ES-I3 (cell line): ENCODE measurements around the gene GPR148.

ENCODE experiments used
- H3K36me3 ChIP-seq: 2 replicates; pipeline ENCODE4 v1.6.1; 2013; ENCODE audit warnings: mild to moderate bottlenecking, low read length, control low read depth, moderate library complexity; ENCODE audit not compliant: insufficient read depth
- H3K4me1 ChIP-seq: 2 replicates; pipeline ENCODE4 v1.6.1; 2013; ENCODE audit warnings: mild to moderate bottlenecking, control low read depth, low read length; ENCODE audit not compliant: insufficient read depth
- H3K9ac ChIP-seq: 2 replicates; pipeline ENCODE4 v1.6.1; 2013; ENCODE audit warnings: low read depth, mild to moderate bottlenecking, low read length, moderate library complexity
- H3K9me3 ChIP-seq: 2 replicates; pipeline ENCODE4 v1.6.1; 2013; ENCODE audit warnings: mild to moderate bottlenecking, low read length, moderate library complexity; ENCODE audit not compliant: control insufficient read depth, insufficient read depth

The GPR148 gene

DNA sequence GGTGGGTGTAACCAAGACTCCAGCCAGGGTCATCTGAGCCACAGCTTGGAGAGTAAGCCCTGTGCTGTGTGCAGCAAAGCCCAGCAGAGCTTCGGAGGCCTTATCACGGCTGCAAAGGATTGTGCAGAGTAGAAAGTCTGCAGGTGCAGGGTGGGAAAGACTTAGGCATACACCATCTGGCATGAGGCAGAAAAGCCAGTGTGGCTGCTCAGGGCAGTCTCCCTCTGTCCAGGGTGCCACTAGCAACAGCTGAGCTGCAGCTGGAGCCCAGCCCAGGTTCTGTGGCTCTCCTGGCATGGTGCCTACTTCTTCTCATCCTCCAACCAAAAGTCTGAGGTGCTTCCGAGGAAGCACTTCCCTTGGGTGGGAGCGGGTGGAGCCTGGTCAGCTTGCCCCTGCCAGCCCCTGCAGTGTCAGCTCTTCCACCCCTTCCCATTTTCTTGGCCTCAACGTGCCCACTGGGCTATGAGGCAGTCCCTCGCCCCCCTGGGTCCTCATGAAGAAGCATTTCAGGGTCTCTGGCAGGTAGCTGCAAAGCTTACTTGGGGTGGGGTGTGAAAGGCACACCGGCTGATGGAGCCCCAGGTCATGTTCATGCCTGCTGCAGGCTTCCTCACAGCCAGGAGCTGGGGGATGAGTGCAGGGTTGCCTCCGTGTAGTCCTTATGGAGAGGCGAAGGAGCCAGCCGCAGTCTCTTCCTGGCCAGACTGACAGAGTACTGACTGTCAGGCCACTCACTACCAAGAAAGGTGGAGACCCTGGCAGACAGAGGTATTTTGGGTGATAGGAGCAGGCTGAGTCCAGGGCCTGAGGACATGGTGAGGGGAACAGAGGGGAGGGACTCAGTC is 31.3 kb downstream of the GPR148 start:
- no peak overlapping the region for H3K9ac ChIP-seq
- H3K36me3 ChIP-seq: no peaks in the 10 kb centered on the region
- H3K9me3 ChIP-seq: no peaks in the 10 kb centered on the region
- no peaks in the 10 kb centered on the region for H3K4me1 ChIP-seq

GRCh38 chr2:130760754-130761751 is 32.2 kb downstream of the GPR148 start:
- no peaks in the 10 kb centered on the region for H3K9me3 ChIP-seq
- no peaks in the 10 kb centered on the region for H3K36me3 ChIP-seq
- no peak overlapping the region for H3K9ac ChIP-seq
- H3K4me1 ChIP-seq: no peaks in the 10 kb centered on the region

DNA sequence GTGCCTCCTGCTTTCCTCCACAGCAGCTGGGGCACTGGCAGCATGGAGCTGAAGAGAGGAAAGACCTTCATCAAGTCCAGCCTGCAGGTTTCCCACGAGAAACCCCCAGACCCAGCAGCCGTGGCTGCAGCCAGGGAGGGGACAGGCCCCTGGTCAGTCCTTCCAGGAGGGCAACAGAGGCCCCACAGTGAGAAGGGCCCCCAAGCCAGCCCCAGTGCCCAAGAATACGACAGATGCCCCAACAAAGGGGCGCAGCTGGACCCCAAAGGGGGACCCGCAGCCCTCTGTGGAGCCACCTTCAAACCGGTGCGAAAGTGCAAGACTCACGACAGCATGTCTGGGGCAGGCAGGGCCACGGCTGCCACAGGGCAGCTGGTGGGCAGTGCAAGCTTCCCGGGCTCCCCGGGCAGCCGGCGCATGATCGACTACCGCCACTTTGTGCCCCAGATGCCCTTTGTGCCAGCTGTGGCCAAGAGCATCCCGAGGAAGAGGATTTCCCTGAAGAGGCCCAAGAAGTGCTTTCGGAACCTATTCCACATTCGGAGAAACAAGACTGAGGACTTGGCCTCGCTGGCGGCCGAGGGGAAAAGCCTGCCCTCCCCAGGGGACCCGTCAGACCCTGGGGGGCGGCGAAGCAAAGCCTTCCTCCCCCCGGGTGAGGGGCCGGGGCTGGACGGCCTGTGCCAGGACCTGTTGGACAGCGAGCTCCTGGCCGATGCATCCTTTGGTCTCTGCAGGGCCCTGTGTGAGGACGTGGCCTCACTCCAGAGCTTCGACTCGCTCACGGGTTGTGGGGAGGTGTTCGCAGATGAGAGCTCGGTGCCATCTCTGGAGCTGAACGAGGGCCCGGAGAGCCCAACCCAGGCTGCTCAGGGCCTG is 33.4 kb downstream of the GPR148 start:
- H3K4me1 ChIP-seq: no peaks in the 10 kb centered on the region
- H3K9ac ChIP-seq: no peak overlapping the region
- H3K9me3 ChIP-seq: no peaks in the 10 kb centered on the region
- no peaks in the 10 kb centered on the region for H3K36me3 ChIP-seq

DNA sequence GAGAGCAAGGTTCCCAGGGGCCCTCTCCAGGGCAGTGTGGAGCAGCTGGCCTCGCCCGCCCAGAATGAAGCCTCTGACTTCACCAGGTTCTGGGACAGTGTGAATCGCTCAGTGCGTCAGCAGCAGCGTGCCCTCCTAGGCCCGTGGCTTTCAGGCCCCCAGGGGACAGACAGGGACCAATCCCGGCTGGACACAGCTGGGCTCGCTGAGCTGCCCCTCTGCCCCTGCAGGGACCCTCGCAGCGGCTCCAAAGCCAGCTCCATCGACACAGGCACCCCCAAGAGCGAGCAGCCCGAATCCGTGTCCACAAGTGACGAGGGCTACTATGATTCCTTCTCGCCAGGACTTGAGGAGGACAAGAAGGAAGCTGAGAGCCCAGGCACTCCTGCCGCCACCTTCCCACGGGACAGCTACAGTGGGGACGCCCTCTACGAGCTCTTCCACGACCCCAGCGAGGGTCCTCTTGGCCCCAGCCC is 34.1 kb downstream of the GPR148 start:
- no peaks in the 10 kb centered on the region for H3K4me1 ChIP-seq
- H3K9ac ChIP-seq: no peak overlapping the region
- H3K9me3 ChIP-seq: no peaks in the 10 kb centered on the region
- H3K36me3 ChIP-seq: no peaks in the 10 kb centered on the region

GRCh38 chr2:130763405-130763804 is 34.5 kb downstream of the GPR148 start:
- H3K9ac ChIP-seq: no peak overlapping the region
- no peaks in the 10 kb centered on the region for H3K4me1 ChIP-seq
- H3K36me3 ChIP-seq: no peaks in the 10 kb centered on the region
- H3K9me3 ChIP-seq: no peaks in the 10 kb centered on the region

DNA sequence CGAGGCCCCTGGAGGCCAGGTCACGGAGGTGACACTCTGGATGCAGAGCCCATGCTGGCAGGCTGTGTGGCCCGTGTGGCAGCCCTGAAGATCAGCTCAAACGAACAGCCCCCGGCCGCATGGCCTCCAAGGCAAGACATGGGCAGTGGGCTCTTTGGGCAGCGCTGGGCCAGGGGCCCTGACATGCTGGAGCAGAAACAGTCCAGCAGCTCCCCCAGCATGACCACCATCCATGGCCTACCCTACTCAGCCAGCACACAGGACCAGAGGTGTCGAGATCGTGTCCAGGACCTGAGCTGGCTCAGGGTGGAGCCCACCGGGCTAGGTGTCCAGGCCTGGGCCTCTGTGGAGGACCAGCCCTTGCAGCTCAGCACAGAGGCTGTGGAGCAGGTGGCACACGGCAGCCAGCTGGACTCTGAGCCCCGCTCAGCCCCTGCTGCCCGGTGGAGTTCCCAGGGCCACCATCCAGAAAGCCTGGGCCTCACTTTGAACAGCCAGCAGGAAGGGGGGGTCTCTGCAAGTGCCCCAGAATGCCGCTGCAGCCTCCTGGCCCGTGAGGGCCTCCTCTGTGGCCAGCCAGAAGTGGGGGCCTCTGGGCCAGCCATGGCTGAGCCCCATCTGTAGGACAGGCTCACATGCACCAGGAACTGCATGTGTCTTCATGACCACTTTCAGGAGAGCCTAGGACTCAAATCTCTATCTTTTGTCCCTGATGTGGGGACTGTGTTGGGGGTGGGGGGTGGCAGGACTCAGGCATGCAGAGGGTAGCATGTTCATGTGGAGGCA is 35.4 kb downstream of the GPR148 start:
- Histone ChIP-seq H3K9me3 (no peaks in the 10 kb centered on the region), H3K36me3 (no peaks in the 10 kb centered on the region), H3K4me1 (no peaks in the 10 kb centered on the region; the same call in 1 of the 2 replicates), H3K9ac (no peak overlapping the region)

DNA sequence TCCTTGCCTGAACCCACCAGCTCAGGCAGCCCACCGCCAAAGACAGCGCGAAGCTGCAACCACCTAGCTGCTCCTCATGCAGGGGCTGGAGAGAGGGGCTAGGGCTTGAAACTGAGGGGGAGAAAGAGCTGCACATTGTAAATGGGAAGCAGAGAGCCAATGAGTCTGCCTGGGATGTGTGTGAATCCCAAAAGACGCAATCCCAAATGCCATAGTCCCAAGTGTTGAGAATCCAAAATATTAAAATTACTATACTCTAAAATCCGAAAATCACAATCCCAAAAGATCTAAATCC is 35.9 kb downstream of the GPR148 start:
- Histone ChIP-seq H3K4me1 (no peaks in the 10 kb centered on the region; the same call in 1 of the 2 replicates), H3K9me3 (no peaks in the 10 kb centered on the region), H3K9ac (no peak overlapping the region), H3K36me3 (no peaks in the 10 kb centered on the region)

DNA sequence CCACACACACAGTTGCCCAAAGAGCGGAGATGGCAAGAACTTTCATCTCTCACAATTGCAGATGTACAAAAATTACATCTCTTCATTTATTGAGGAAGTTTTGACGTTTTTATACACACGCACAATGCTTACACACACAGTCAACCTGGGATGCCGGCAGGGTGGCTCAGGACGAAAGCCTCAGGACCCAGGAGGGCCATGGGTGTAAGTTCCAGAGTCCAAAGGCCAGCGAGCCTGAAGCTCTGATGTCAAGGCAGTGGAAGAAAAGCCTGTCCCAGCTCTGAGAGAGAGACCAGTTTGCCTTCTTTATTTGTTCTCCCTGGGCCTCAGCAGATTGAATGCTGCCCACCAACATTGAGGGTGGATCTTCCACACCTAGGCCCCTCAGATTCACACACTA is 36.6 kb downstream of the GPR148 start:
- H3K9me3 ChIP-seq: no peaks in the 10 kb centered on the region
- H3K9ac ChIP-seq: no peak overlapping the region
- no peaks in the 10 kb centered on the region; the same call in 1 of the 2 replicates for H3K4me1 ChIP-seq
- H3K36me3 ChIP-seq: no peaks in the 10 kb centered on the region

- H3K36me3 ChIP-seq: no peaks in the 10 kb centered on the region
- no peaks in the 10 kb centered on the region; the same call in 1 of the 2 replicates for H3K4me1 ChIP-seq
- H3K9ac ChIP-seq: no peak overlapping the region
- H3K9me3 ChIP-seq: no peaks in the 10 kb centered on the region
These were observed 37.2 kb downstream of the GPR148 start for GRCh38 chr2:130766037-130766436.

- Histone ChIP-seq H3K9ac (no peak overlapping the region), H3K36me3 (no peaks in the 10 kb centered on the region), H3K9me3 (no peaks in the 10 kb centered on the region), H3K4me1 (no peaks in the 10 kb centered on the region; the same call in 1 of the 2 replicates)
These were observed 38.0 kb downstream of the GPR148 start for GRCh38 chr2:130766711-130767407.

- Histone ChIP-seq H3K9me3 (no peaks in the 10 kb centered on the region), H3K9ac (no peak overlapping the region), H3K4me1 (no peaks in the 10 kb centered on the region; the same call in 1 of the 2 replicates), H3K36me3 (no peaks in the 10 kb centered on the region)
These were observed 38.5 kb downstream of the GPR148 start for GRCh38 chr2:130767408-130767775.

- H3K9me3 ChIP-seq: no peaks in the 10 kb centered on the region
- no peaks in the 10 kb centered on the region; the same call in 1 of the 2 replicates for H3K4me1 ChIP-seq
- no peaks in the 10 kb centered on the region for H3K36me3 ChIP-seq
- H3K9ac ChIP-seq: no peak overlapping the region
These were observed 39.5 kb downstream of the GPR148 start for GRCh38 chr2:130768191-130768855.
